ENCODE results near the gene VWA3B.

The VWA3B gene

DNA sequence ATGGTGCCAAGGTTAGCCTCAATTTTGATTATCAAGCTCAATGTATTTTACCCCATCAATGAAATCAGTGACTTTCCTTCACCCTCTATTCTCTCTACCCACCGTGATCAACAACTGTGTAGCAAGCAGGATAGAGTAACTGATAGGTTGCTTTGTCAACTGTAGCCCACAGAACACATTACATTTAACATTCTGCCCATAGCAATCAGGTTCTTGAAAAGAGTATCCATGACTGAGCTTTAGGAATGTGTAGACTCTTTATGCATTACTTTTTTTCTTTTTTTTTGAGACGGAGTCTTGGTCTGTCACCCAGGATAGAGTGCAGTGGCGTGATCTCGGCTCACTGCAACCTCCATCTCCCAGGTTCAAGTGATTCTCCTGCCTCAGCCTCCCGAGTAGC is 19.8 kb upstream of the VWA3B start:
- TF ChIP-seq, protein P1, sequence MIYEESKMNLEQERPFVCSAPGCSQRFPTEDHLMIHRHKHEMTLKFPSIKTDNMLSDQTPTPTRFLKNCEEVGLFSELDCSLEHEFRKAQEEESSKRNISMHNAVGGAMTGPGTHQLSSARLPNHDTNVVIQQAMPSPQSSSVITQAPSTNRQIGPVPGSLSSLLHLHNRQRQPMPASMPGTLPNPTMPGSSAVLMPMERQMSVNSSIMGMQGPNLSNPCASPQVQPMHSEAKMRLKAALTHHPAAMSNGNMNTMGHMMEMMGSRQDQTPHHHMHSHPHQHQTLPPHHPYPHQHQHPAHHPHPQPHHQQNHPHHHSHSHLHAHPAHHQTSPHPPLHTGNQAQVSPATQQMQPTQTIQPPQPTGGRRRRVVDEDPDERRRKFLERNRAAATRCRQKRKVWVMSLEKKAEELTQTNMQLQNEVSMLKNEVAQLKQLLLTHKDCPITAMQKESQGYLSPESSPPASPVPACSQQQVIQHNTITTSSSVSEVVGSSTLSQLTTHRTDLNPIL (CRISPR knock-in tag; IDR thresholded peaks at IDR 0.05; ENCODE audit: low read depth) = no peak
- no peak for ATAC-seq

DNA sequence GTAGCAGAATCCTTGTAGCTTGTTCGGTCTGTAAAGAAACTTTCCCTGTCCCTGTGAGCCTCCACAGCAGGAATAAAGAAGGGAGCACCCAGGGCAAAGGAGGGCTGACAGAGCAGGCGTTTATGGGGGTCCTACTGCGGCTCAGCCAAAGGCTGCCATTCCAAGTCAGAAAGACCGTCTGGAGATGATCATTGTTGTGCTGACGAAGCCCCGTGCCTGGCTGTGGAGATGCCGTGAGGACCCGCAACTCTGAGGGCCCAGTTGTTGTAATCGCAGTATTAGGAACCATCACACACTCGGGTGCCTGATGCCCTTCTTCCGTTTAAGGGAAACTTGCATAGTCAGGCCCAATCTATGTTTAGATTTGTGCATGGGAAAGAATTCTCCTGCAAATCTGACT is 16.9 kb upstream of the VWA3B start:
- no peak for ATAC-seq
- TF ChIP-seq, protein P2, sequence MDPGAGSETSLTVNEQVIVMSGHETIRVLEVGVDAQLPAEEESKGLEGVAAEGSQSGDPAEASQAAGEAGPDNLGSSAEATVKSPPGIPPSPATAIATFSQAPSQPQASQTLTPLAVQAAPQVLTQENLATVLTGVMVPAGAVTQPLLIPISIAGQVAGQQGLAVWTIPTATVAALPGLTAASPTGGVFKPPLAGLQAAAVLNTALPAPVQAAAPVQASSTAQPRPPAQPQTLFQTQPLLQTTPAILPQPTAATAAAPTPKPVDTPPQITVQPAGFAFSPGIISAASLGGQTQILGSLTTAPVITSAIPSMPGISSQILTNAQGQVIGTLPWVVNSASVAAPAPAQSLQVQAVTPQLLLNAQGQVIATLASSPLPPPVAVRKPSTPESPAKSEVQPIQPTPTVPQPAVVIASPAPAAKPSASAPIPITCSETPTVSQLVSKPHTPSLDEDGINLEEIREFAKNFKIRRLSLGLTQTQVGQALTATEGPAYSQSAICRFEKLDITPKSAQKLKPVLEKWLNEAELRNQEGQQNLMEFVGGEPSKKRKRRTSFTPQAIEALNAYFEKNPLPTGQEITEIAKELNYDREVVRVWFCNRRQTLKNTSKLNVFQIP (CRISPR knock-in tag; IDR thresholded peaks at IDR 0.05; ENCODE audit: borderline replicate concordance, low read depth) = no peak
- TF ChIP-seq GLIS3 (CRISPR knock-in tag; IDR thresholded peaks at IDR 0.05) (no peak), SNAI2 (CRISPR knock-in tag; IDR thresholded peaks at IDR 0.05) (no peak), ZFP30 (CRISPR knock-in tag; IDR thresholded peaks at IDR 0.05) (no peak), ISL1 (CRISPR knock-in tag; IDR thresholded peaks at IDR 0.05) (no peak), ZNF565 (CRISPR knock-in tag; conservative IDR thresholded peaks at IDR 0.05; ENCODE audit: low read depth) (no peak), RARB (CRISPR knock-in tag; IDR thresholded peaks at IDR 0.05) (no peak)

DNA sequence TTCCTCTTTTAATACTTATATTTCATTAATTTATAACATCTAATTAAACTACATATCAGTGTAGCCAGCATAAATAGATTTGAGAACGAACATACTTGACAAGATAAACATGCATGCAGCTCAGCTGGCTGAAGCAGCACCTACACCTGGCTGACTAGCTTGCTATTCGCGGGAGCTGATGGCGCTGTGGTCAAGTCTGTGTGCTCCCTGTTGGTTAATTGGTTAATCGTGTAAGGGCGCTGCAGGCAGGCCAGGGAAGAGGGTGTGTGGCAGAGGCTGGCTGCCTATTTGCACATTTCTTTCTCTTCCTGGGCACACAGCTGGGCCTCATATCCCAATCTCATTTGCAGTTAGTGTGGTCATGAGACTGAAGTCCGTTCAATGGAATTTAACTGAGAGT is 14.5 kb upstream of the VWA3B start:
- TF ChIP-seq, protein P2 (CRISPR knock-in tag; IDR thresholded peaks at IDR 0.05; ENCODE audit: borderline replicate concordance, low read depth) = no peak
- TF ChIP-seq, protein P3, sequence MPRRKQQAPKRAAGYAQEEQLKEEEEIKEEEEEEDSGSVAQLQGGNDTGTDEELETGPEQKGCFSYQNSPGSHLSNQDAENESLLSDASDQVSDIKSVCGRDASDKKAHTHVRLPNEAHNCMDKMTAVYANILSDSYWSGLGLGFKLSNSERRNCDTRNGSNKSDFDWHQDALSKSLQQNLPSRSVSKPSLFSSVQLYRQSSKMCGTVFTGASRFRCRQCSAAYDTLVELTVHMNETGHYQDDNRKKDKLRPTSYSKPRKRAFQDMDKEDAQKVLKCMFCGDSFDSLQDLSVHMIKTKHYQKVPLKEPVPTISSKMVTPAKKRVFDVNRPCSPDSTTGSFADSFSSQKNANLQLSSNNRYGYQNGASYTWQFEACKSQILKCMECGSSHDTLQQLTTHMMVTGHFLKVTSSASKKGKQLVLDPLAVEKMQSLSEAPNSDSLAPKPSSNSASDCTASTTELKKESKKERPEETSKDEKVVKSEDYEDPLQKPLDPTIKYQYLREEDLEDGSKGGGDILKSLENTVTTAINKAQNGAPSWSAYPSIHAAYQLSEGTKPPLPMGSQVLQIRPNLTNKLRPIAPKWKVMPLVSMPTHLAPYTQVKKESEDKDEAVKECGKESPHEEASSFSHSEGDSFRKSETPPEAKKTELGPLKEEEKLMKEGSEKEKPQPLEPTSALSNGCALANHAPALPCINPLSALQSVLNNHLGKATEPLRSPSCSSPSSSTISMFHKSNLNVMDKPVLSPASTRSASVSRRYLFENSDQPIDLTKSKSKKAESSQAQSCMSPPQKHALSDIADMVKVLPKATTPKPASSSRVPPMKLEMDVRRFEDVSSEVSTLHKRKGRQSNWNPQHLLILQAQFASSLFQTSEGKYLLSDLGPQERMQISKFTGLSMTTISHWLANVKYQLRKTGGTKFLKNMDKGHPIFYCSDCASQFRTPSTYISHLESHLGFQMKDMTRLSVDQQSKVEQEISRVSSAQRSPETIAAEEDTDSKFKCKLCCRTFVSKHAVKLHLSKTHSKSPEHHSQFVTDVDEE (CRISPR knock-in tag; IDR thresholded peaks at IDR 0.05) = no peak
- no peak for TF ChIP-seq TCF4 (CRISPR knock-in tag; IDR thresholded peaks at IDR 0.05; ENCODE audit: borderline replicate concordance)
- no peak for TF ChIP-seq ESRRG (CRISPR knock-in tag; IDR thresholded peaks at IDR 0.05)
- no peak for ATAC-seq

DNA sequence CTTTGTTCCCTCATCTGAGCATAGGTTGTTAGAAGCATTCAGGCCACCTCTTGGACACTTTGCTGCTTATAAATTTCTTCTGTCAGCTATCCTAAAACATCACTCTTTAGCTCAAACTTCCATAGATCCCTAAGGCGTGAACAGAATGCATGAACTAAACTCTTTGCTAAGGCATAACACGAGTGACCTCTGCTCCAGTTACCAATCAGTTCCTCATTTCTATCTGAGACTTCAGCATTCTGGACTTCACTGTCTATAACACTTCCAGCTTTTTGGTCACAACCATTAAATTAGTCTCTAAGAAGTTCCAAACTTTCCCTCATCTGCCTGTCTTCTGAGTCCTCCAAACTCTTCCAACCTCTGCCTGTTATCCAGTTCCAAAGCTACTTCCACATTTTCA is 8.3 kb upstream of the VWA3B start:
- ATAC-seq = no peak
- TF ChIP-seq ARNTL (CRISPR knock-in tag; IDR thresholded peaks at IDR 0.05; ENCODE audit: borderline replicate concordance, low read depth) = no peak
- TF ChIP-seq, protein P4, sequence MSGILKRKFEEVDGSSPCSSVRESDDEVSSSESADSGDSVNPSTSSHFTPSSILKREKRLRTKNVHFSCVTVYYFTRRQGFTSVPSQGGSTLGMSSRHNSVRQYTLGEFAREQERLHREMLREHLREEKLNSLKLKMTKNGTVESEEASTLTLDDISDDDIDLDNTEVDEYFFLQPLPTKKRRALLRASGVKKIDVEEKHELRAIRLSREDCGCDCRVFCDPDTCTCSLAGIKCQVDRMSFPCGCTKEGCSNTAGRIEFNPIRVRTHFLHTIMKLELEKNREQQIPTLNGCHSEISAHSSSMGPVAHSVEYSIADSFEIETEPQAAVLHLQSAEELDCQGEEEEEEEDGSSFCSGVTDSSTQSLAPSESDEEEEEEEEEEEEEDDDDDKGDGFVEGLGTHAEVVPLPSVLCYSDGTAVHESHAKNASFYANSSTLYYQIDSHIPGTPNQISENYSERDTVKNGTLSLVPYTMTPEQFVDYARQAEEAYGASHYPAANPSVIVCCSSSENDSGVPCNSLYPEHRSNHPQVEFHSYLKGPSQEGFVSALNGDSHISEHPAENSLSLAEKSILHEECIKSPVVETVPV (CRISPR knock-in tag; IDR thresholded peaks at IDR 0.05) = no peak
- no peak for TF ChIP-seq RARB (CRISPR knock-in tag; IDR thresholded peaks at IDR 0.05)
- TF ChIP-seq CSDC2 (CRISPR knock-in tag; IDR thresholded peaks at IDR 0.05) = no peak
- TF ChIP-seq ZNF8 (CRISPR knock-in tag; IDR thresholded peaks at IDR 0.05) = no peak
- TF ChIP-seq, protein P3 (CRISPR knock-in tag; IDR thresholded peaks at IDR 0.05) = no peak
- TF ChIP-seq, protein P2 (CRISPR knock-in tag; IDR thresholded peaks at IDR 0.05; ENCODE audit: borderline replicate concordance, low read depth) = no peak
- TF ChIP-seq ZNF70 (CRISPR knock-in tag; IDR thresholded peaks at IDR 0.05) = no peak
- no peak for TF ChIP-seq SNAI2 (CRISPR knock-in tag; IDR thresholded peaks at IDR 0.05)
- TF ChIP-seq, protein P5, sequence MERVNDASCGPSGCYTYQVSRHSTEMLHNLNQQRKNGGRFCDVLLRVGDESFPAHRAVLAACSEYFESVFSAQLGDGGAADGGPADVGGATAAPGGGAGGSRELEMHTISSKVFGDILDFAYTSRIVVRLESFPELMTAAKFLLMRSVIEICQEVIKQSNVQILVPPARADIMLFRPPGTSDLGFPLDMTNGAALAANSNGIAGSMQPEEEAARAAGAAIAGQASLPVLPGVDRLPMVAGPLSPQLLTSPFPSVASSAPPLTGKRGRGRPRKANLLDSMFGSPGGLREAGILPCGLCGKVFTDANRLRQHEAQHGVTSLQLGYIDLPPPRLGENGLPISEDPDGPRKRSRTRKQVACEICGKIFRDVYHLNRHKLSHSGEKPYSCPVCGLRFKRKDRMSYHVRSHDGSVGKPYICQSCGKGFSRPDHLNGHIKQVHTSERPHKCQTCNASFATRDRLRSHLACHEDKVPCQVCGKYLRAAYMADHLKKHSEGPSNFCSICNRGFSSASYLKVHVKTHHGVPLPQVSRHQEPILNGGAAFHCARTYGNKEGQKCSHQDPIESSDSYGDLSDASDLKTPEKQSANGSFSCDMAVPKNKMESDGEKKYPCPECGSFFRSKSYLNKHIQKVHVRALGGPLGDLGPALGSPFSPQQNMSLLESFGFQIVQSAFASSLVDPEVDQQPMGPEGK (CRISPR knock-in tag; IDR thresholded peaks at IDR 0.05; ENCODE audit: borderline replicate concordance) = no peak
- no peak for TF ChIP-seq TOX (CRISPR knock-in tag; IDR thresholded peaks at IDR 0.05; ENCODE audit: borderline replicate concordance)

Data from SK-N-SH treated with all-trans-retinoic acid at 6 μM for 48 hours (cell line).